B cell (primary cell): ENCODE data around the gene SLC7A11. TPM values are rescaled to one million over a fixed set of nuclear protein-coding genes. Genes with fewer than 3 reads are reported as not detected.
A peak's percentile ranks its signal among the peaks of the same experiment; 100 is the strongest.

Experiments
- ATAC-seq: fragments of 200-7000 bp; cut with Tn5 transposase; one replicate; pipeline ENCODE4 v1.10.0; 2021; ENCODE audit warnings: low read depth, mild to moderate bottlenecking, moderate number of reproducible peaks, moderate library complexity
- CTCF ChIA-PET: fragments of 350-600 bp; sonication (Branson Sonifier 250); formaldehyde crosslinking; loops from one replicate; lab custom pipeline; 2021; ENCODE audit warnings: antibody characterized with exemption, inconsistent platforms; lab: Charles Lee
- POLR2A ChIA-PET: fragments of 350-600 bp; sonication (Branson Sonifier 250); formaldehyde crosslinking; loops from one replicate; lab custom pipeline; 2021; ENCODE audit warnings: antibody characterized with exemption; lab: Charles Lee
- DNase-seq: peaks from one replicate; pipeline ENCODE4 v3.0.0; 2013
- H2AFZ ChIP-seq: 2 replicates; pipeline ENCODE4 v1.6.1; 2012; ENCODE audit warnings: mild to moderate bottlenecking, low read depth, low read length; ENCODE audit not compliant: insufficient read depth, poor library complexity, severe bottlenecking
- H3K27ac ChIP-seq, 2 donors: 1 replicate in 1 of 2; 2 replicates in 1 of 2; pipeline ENCODE4 v1.5.1; 2012 to 2013; ENCODE audit warnings: low read length in 2 of 2, mild to moderate bottlenecking in 2 of 2, moderate library complexity in 1 of 2
- H3K27me3 ChIP-seq, 4 experiments: fragments of 200-600 bp in 1 of 4; sonication (generic) in 1 of 4; replicated peaks in 1 of 4; 1 replicate in 2 of 4; 2 replicates in 2 of 4; pipeline versions ENCODE4 v1.6.1 to v1.7.0; 2013 to 2016; ENCODE audit warnings: low read length in 3 of 4, mild to moderate bottlenecking in 2 of 4, mixed read lengths in 1 of 4, moderate library complexity in 1 of 4; ENCODE audit not compliant: insufficient read depth in 4 of 4, control insufficient read depth in 3 of 4; ENCODE audit errors: control extremely low read depth in 1 of 4
- H3K36me3 ChIP-seq, 2 experiments: replicated peaks in 1 of 2; 1 replicate in 1 of 2; 2 replicates in 1 of 2; pipeline versions ENCODE4 v1.6.1 to v1.7.1; 2013; ENCODE audit warnings: low read length in 1 of 2; ENCODE audit not compliant: insufficient read depth in 2 of 2, control insufficient read depth in 1 of 2; ENCODE audit errors: control extremely low read depth in 1 of 2, extremely low read depth in 1 of 2
- H3K4me1 ChIP-seq, 2 donors: fragments of 200-600 bp in 1 of 2; sonication (generic) in 1 of 2; 1 replicate in 1 of 2; 2 replicates in 1 of 2; pipeline versions ENCODE4 v1.5.1 to v1.6.1; 2013 to 2017; ENCODE audit warnings: low read length in 2 of 2; ENCODE audit not compliant: control insufficient read depth in 2 of 2, insufficient read depth in 2 of 2
- H3K4me2 ChIP-seq: replicated peaks from 2 replicates; pipeline ENCODE3; 2012; ENCODE audit warnings: mild to moderate bottlenecking, low read depth, low read length; ENCODE audit not compliant: poor library complexity, severe bottlenecking
- H3K4me3 ChIP-seq, 5 experiments: fragments of 200-600 bp in 1 of 5; sonication (generic) in 1 of 5; 1 replicate in 3 of 5; 2 replicates in 2 of 5; pipeline versions ENCODE4 v1.5.1 to v1.7.0; 2011 to 2016; ENCODE audit warnings: low read length in 4 of 5, mild to moderate bottlenecking in 4 of 5, low read depth in 2 of 5, control low read depth in 1 of 5, moderate library complexity in 1 of 5; ENCODE audit not compliant: insufficient read depth in 1 of 5; ENCODE audit errors: control extremely low read depth in 1 of 5, extremely low read depth in 1 of 5
- H3K79me2 ChIP-seq: fragments of 200-600 bp; sonication (generic); one replicate; pipeline ENCODE4 v1.6.0; 2016; ENCODE audit warnings: low read length; ENCODE audit not compliant: control insufficient read depth, insufficient read depth
- H3K9ac ChIP-seq: fragments of 200-600 bp; sonication (generic); 2 replicates; pipeline ENCODE4 v1.6.1; 2017; ENCODE audit warnings: mild to moderate bottlenecking, low read length, moderate library complexity
- H3K9me3 ChIP-seq, 3 donors: one replicate each; pipeline versions ENCODE4 v1.6.1 to v1.7.1; 2013; ENCODE audit warnings: low read length in 2 of 3; ENCODE audit not compliant: control insufficient read depth in 2 of 3, insufficient read depth in 1 of 3; ENCODE audit errors: control extremely low read depth in 1 of 3
- H4K20me1 ChIP-seq: 2 replicates; pipeline ENCODE4 v1.6.0; 2012; ENCODE audit warnings: mild to moderate bottlenecking, low read length; ENCODE audit not compliant: insufficient read depth, control insufficient read depth, poor library complexity, severe bottlenecking
- H3K27ac Mint-ChIP-seq: one replicate; pipeline ENCODE4 v1.8.0; 2021; ENCODE audit warnings: mixed read lengths
- H3K27me3 Mint-ChIP-seq: one replicate; pipeline ENCODE4 v1.8.0; 2021; ENCODE audit warnings: mixed read lengths
- H3K4me1 Mint-ChIP-seq: one replicate; pipeline ENCODE4 v1.8.0; 2021; ENCODE audit warnings: mixed read lengths
- H3K4me3 Mint-ChIP-seq: one replicate; pipeline ENCODE4 v1.8.0; 2021; ENCODE audit warnings: mixed read lengths
- H3K9me3 Mint-ChIP-seq: one replicate; pipeline ENCODE4 v1.8.0; 2022; ENCODE audit warnings: mixed read lengths; ENCODE audit not compliant: insufficient read depth
- CTCF ChIP-seq: fragments of 200-600 bp; IDR thresholded peaks from one replicate; pipeline ENCODE4 v1.8.0; 2022; ENCODE audit warnings: antibody characterized with exemption, mild to moderate bottlenecking
- EZH2 ChIP-seq: IDR thresholded peaks from 2 replicates; pipeline ENCODE4 v1.6.1; 2012; ENCODE audit warnings: borderline replicate concordance, low read depth, mild to moderate bottlenecking, moderate library complexity, low read length; ENCODE audit not compliant: insufficient read depth, poor library complexity, severe bottlenecking
- WGBS: methylation state at CpG from one replicate; pipeline ENCODE4 v1.1.5; 2013; ENCODE audit warnings: missing lambda C conversion rate; ENCODE audit not compliant: insufficient coverage; 5-methylcytosine and 5-hydroxymethylcytosine counted together
- intact Hi-C: fragments of 100-400 bp; cut with micrococcal nuclease; formaldehyde crosslinking; loops from one replicate; pipeline ENCODE4 v1.10.0; 2022
- polyA plus RNA-seq: library from polyadenylated mRNA; depleted of rRNA; stranded (reverse); fragments of >200 nt; gene quantifications from 2 replicates; pipeline ENCODE4 v1.2.3, GENCODE V29; 2012
- total RNA-seq, 2 donors: library from RNA; stranded (reverse); fragments of 120-200 nt in 1 of 2; gene quantifications; 1 replicate in 1 of 2; 2 replicates in 1 of 2; pipeline versions ENCODE4 v1.2.3 to v1.2.4, GENCODE V29; 2013 to 2022

SLC7A11 gene
- total and polyA plus RNA-seq, 2 donors (not counting 1 experiment from before 2014, with no cell fraction given): 0.01 to 0.22 TPM

GRCh38 chr4:138242834-138243156 is 646 bp upstream of the SLC7A11 start:
- H3K9ac ChIP-seq: peak overlapping the region; percentile 66
- CTCF ChIA-PET: interaction anchor here (1.1 to 1.3 kb wide), 2 partner anchors 13 kb away, joined by 3 read pairs; no protein-coding TSS in a partner anchor
- H3K36me3 ChIP-seq: no peaks in the 10 kb centered on the region
- H3K79me2 ChIP-seq: no peaks in the 10 kb centered on the region
- no peaks in the 10 kb centered on the region for H3K27me3 ChIP-seq
- no peaks in the 10 kb centered on the region for H3K9me3 Mint-ChIP-seq
- POLR2A ChIA-PET: no interaction called here
- no CpG with 5 or more reads among the region's 1 CpG for WGBS
- intact Hi-C loops: no loop called here
- no peak overlapping the region for H3K27ac Mint-ChIP-seq
- peak overlapping the region; percentile 64 for H3K4me2 ChIP-seq
- H4K20me1 ChIP-seq: no peaks in the 10 kb centered on the region
- DNase-seq (no peak), ATAC-seq (no peak)
- no peak overlapping the region for H3K27ac ChIP-seq
- no peak overlapping the region for H3K4me3 Mint-ChIP-seq
- TF ChIP-seq EZH2: no peak
- no peak for TF ChIP-seq CTCF
- H3K9me3 ChIP-seq: no peaks in the 10 kb centered on the region
- H3K4me1 ChIP-seq: peaks cover 7 to 8% of the 10 kb centered on the region in 2 donors
- no peak overlapping the region for H2AFZ ChIP-seq
- peak overlapping the region in 2 of 5 experiments; percentile 22 to 67 for H3K4me3 ChIP-seq
- no peaks in the 10 kb centered on the region for H3K27me3 Mint-ChIP-seq
- peaks cover 12% of the 10 kb centered on the region for H3K4me1 Mint-ChIP-seq

GRCh38 chr4:138241281-138242075 is 671 bp downstream of the SLC7A11 start:
- H3K27ac ChIP-seq: no peak overlapping the region
- H3K4me2 ChIP-seq: peak overlapping the region; percentile 64
- 90% methylated on average over 9 of the region's 13 CpGs for WGBS
- ChIA-PET POLR2A (no interaction called here), CTCF (interaction anchor here (1.1 kb wide), 2 partner anchors 12 to 151 kb away, joined by 3 to 4 read pairs; no protein-coding TSS in a partner anchor)
- H3K36me3 ChIP-seq: no peaks in the 10 kb centered on the region
- DNase-seq: no peak
- Mint-ChIP-seq H3K9me3 (no peaks in the 10 kb centered on the region), H3K27ac (no peak overlapping the region), H3K4me1 (peaks cover 12% of the 10 kb centered on the region), H3K4me3 (peak overlapping the region; percentile 87), H3K27me3 (no peaks in the 10 kb centered on the region)
- H3K4me1 ChIP-seq: peaks cover 7 to 8% of the 10 kb centered on the region in 2 donors
- no peaks in the 10 kb centered on the region for H3K27me3 ChIP-seq
- ATAC-seq: no peak
- peak overlapping the region in 4 of 5 experiments; percentile 22 to 67 (median 31) for H3K4me3 ChIP-seq
- H3K79me2 ChIP-seq: no peaks in the 10 kb centered on the region
- no peaks in the 10 kb centered on the region for H3K9me3 ChIP-seq
- peak overlapping the region; percentile 66 for H3K9ac ChIP-seq
- H2AFZ ChIP-seq: peak overlapping the region; percentile 66
- no peaks in the 10 kb centered on the region for H4K20me1 ChIP-seq
- intact Hi-C loops: no loop called here
- TF ChIP-seq CTCF (no peak), EZH2 (no peak)
